Measurements from ENCODE around the gene MANEAL.

MANEAL gene

GRCh38 chr1:37828410-37829074 is 34.9 kb downstream of the MANEAL start:
- no peak for DNase-seq

- no peak for DNase-seq
Observed at GRCh38 chr1:37831109-37831508, 37.5 kb downstream of the MANEAL start.

- no peak for DNase-seq
Observed at GRCh38 chr1:37831809-37832208, 38.2 kb downstream of the MANEAL start.

- no peak for DNase-seq
Observed at GRCh38 chr1:37836788-37837187, 43.1 kb downstream of the MANEAL start.

GRCh38 chr1:37839676-37840075 is 46.0 kb downstream of the MANEAL start:
- DNase-seq, result no peak

GRCh38 chr1:37840711-37841110 is 47.1 kb downstream of the MANEAL start:
- no peak for DNase-seq

- no peak for DNase-seq
Observed at GRCh38 chr1:37841652-37842051, 48.0 kb downstream of the MANEAL start.

GRCh38 chr1:37844536-37844935 is 50.9 kb downstream of the MANEAL start:
- no peak for DNase-seq

GRCh38 chr1:37845049-37845646 is 51.5 kb downstream of the MANEAL start:
- DNase-seq, result no peak

- no peak for DNase-seq
Observed at GRCh38 chr1:37845786-37846185, 52.1 kb downstream of the MANEAL start.

- DNase-seq, result no peak
Observed at GRCh38 chr1:37846647-37847339, 53.1 kb downstream of the MANEAL start.

- DNase-seq, result no peak
Observed at GRCh38 chr1:37849480-37849879, 55.8 kb downstream of the MANEAL start.

- no peak for DNase-seq
Observed at GRCh38 chr1:37850352-37850955, 56.8 kb downstream of the MANEAL start.

All from activated CD4-positive, CD25-positive, alpha-beta regulatory T cell (primary cell).